ENCODE data around the gene BEGAIN.

DNA sequence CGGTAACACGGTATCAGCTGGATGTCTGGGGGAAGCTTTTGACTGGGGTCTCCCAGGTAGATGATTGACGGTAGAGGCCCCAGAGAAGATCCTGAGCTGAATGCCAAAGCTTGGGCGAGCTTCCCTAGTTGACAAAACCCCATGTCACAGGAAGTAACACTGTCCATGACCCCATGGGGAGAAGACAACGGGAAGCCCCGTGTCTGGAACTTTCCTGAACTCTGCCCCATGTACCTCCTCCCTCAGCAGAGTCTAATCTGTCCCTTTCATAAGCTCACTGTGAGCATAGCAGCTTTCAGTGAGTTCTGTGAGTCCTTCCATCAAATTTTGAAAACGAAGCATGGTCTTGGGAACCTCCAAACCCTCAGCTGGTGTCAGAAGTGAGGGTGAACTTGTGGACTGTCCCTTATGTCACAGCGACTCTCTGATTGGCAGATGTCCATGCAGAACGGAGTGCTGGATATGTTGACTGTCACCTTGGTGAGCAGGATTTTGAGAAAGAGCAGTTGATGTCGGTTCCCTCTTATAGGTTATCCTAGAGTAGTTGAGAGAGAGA, 29.7 kb upstream of the BEGAIN start:
- TF ChIP-seq POLR2A (IDR thresholded peaks at IDR 0.05) (no peak), CTCF (IDR thresholded peaks at IDR 0.05) (no peak)

Data from heart left ventricle (tissue), 13 donors.